ENCODE results near the gene TMEM51. TPM values are rescaled to one million over a fixed set of nuclear protein-coding genes. Genes with fewer than 3 reads are reported as not detected.

TMEM51 gene
- total RNA-seq, 1 experiment from 2014 or later, result 9.5 TPM

- no peak for DNase-seq (ENCODE audit: low read depth)
Observed at GRCh38 chr1:15215116-15215515, 61.6 kb downstream of the TMEM51 start.

GRCh38 chr1:15217654-15218053 lies 64.1 kb downstream of the TMEM51 start:
- DNase-seq (ENCODE audit: low read depth), result no peak

- peak; percentile 58 for DNase-seq (ENCODE audit: low read depth)
Observed at GRCh38 chr1:15218287-15219279, 65.0 kb downstream of the TMEM51 start.

- no peak for DNase-seq (ENCODE audit: low read depth)
Observed at GRCh38 chr1:15219280-15220023, 65.9 kb downstream of the TMEM51 start.

- DNase-seq (ENCODE audit: low read depth), result no peak
Observed at GRCh38 chr1:15220024-15220392, 66.5 kb downstream of the TMEM51 start.

- DNase-seq (ENCODE audit: low read depth), result no peak
Observed at GRCh38 chr1:15220825-15221431, 67.4 kb downstream of the TMEM51 start.

GRCh38 chr1:15222653-15223303 lies 69.2 kb downstream of the TMEM51 start:
- no peak for DNase-seq (ENCODE audit: low read depth)

GRCh38 chr1:15224259-15224869 lies 70.8 kb downstream of the TMEM51 start:
- no peak for DNase-seq (ENCODE audit: low read depth)

- DNase-seq (ENCODE audit: low read depth), result no peak
Observed at GRCh38 chr1:15224974-15225373, 71.4 kb downstream of the TMEM51 start.

GRCh38 chr1:15225461-15225860 lies 71.9 kb downstream of the TMEM51 start:
- DNase-seq (ENCODE audit: low read depth), result no peak

- no peak for DNase-seq (ENCODE audit: low read depth)
Observed at GRCh38 chr1:15226388-15227255, 73.1 kb downstream of the TMEM51 start.

- DNase-seq (ENCODE audit: low read depth), result no peak
Observed at GRCh38 chr1:15229707-15230131, 76.2 kb downstream of the TMEM51 start.

GRCh38 chr1:15231714-15232201 lies 78.2 kb downstream of the TMEM51 start:
- no peak for DNase-seq (ENCODE audit: low read depth)

GRCh38 chr1:15233689-15234088 lies 80.1 kb downstream of the TMEM51 start:
- DNase-seq (ENCODE audit: low read depth), result no peak

- DNase-seq (ENCODE audit: low read depth), result peak; percentile 38
Observed at GRCh38 chr1:15236321-15236721, 82.8 kb downstream of the TMEM51 start.

GRCh38 chr1:15236746-15237145 lies 83.2 kb downstream of the TMEM51 start:
- no peak for DNase-seq (ENCODE audit: low read depth)

GRCh38 chr1:15238789-15239188 lies 85.2 kb downstream of the TMEM51 start:
- no peak for DNase-seq (ENCODE audit: low read depth)

- no peak for DNase-seq (ENCODE audit: low read depth)
Observed at GRCh38 chr1:15242766-15243165, 89.2 kb downstream of the TMEM51 start.

- DNase-seq (ENCODE audit: low read depth), result no peak
Observed at GRCh38 chr1:15243275-15244043, 89.9 kb downstream of the TMEM51 start.

Measured in LHCN-M2 (cell line).